NOMO-1 treated with dmso at 0.1 percent for 144 hours (cell line): ENCODE measurements around the gene DAB1.

Experiments used
- DNase-seq: peaks from one replicate; lab custom pipeline; 2025; ENCODE audit not compliant: unreplicated experiment; lab: John Stamatoyannopoulos, UW

Gene DAB1

GRCh38 chr1:57423656-57424211 lies at the start of gene DAB1:
TSS of gene DAB1 (minus strand) at chr1:57424060. CDS start at chr1:57291030, 133,030 bp downstream.
- DNase-seq = no peak

GRCh38 chr1:57473448-57473847 lies 49.6 kb upstream of the DAB1 start:
- no peak for DNase-seq

GRCh38 chr1:57471995-57472394 lies 48.1 kb upstream of the DAB1 start:
- no peak for DNase-seq

GRCh38 chr1:57470036-57470435 lies 46.2 kb upstream of the DAB1 start:
- no peak for DNase-seq

- DNase-seq = no peak
Measured at GRCh38 chr1:57468641-57469523, 45.0 kb upstream of the DAB1 start.

- no peak for DNase-seq
Measured at GRCh38 chr1:57467830-57468229, 44.0 kb upstream of the DAB1 start.

GRCh38 chr1:57464756-57465155 lies 40.9 kb upstream of the DAB1 start:
- no peak for DNase-seq

GRCh38 chr1:57463343-57463742 lies 39.5 kb upstream of the DAB1 start:
- DNase-seq = no peak

GRCh38 chr1:57461405-57461804 lies 37.5 kb upstream of the DAB1 start:
- DNase-seq = no peak

- DNase-seq = no peak
Measured at GRCh38 chr1:57451516-57451915, 27.7 kb upstream of the DAB1 start.

GRCh38 chr1:57450981-57451380 lies 27.1 kb upstream of the DAB1 start:
- DNase-seq = no peak

GRCh38 chr1:57447551-57447950 lies 23.7 kb upstream of the DAB1 start:
- DNase-seq = no peak

GRCh38 chr1:57443004-57443403 lies 19.1 kb upstream of the DAB1 start:
- DNase-seq = no peak

GRCh38 chr1:57440096-57440495 lies 16.2 kb upstream of the DAB1 start:
- no peak for DNase-seq

GRCh38 chr1:57431400-57431799 lies 7.5 kb upstream of the DAB1 start:
- DNase-seq = no peak

GRCh38 chr1:57424231-57425027 lies 569 bp upstream of the DAB1 start:
- DNase-seq = no peak

- no peak for DNase-seq
Measured at GRCh38 chr1:57423135-57423655, 665 bp downstream of the DAB1 start.

GRCh38 chr1:57422271-57423134 lies 1.4 kb downstream of the DAB1 start:
- DNase-seq = no peak

- DNase-seq = no peak
Measured at GRCh38 chr1:57421806-57422205, 2.1 kb downstream of the DAB1 start.

- no peak for DNase-seq
Measured at GRCh38 chr1:57420981-57421785, 2.7 kb downstream of the DAB1 start.
